DOHH2 (cell line): ENCODE measurements around the gene POLR2A.

ENCODE experiments used
- H3F3A ChIP-seq: fragments of 200-600 bp; sonication (generic), shearing (Covaris generic); 2 replicates; pipeline ENCODE4 v1.6.0; 2016; ENCODE audit warnings: antibody characterized with exemption, mild to moderate bottlenecking; ENCODE audit not compliant: control insufficient read depth, insufficient read depth
- H3K27ac ChIP-seq: fragments of 200-600 bp; sonication (generic); 2 replicates; pipeline ENCODE4 v1.5.1; 2014; ENCODE audit warnings: low read depth, mild to moderate bottlenecking, low read length, moderate library complexity
- H3K27me3 ChIP-seq: fragments of 200-600 bp; sonication (generic); 2 replicates; pipeline ENCODE4 v1.6.1; 2014; ENCODE audit warnings: mild to moderate bottlenecking, low read length, mixed read lengths; ENCODE audit not compliant: control insufficient read depth
- H3K36me3 ChIP-seq: fragments of 200-600 bp; sonication (generic); 2 replicates; pipeline ENCODE4 v1.6.1; 2014; ENCODE audit warnings: mild to moderate bottlenecking, low read length, moderate library complexity, mixed read lengths; ENCODE audit not compliant: control insufficient read depth
- H3K4me1 ChIP-seq: fragments of 200-600 bp; sonication (generic); 2 replicates; pipeline ENCODE4 v1.6.1; 2014; ENCODE audit warnings: mild to moderate bottlenecking, low read length, mixed read lengths; ENCODE audit not compliant: control insufficient read depth
- H3K4me2 ChIP-seq: fragments of 200-600 bp; sonication (generic); 2 replicates; pipeline ENCODE4 v1.6.0; 2014; ENCODE audit warnings: mild to moderate bottlenecking, low read length, moderate library complexity
- H3K4me3 ChIP-seq: fragments of 200-600 bp; sonication (generic); 2 replicates; pipeline ENCODE4 v1.5.1; 2014; ENCODE audit warnings: mild to moderate bottlenecking, low read length, mixed read lengths
- H3K79me2 ChIP-seq: fragments of 200-600 bp; sonication (generic); 2 replicates; pipeline ENCODE4 v1.6.1; 2014; ENCODE audit warnings: mild to moderate bottlenecking, low read length, mixed read lengths; ENCODE audit not compliant: control insufficient read depth
- H3K9me2 ChIP-seq: fragments of 200-600 bp; sonication (generic); replicated peaks from 2 replicates; pipeline ENCODE4 v1.6.1; 2014; ENCODE audit warnings: mild to moderate bottlenecking, low read length, mixed read lengths; ENCODE audit not compliant: control insufficient read depth
- H3K9me3 ChIP-seq: fragments of 200-600 bp; sonication (generic); 2 replicates; pipeline ENCODE4 v1.6.1; 2014; ENCODE audit warnings: antibody characterized with exemption, low read length, mixed read lengths; ENCODE audit not compliant: control insufficient read depth, insufficient read depth
- H4K20me1 ChIP-seq: fragments of 200-600 bp; sonication (generic); 2 replicates; pipeline ENCODE4 v1.6.0; 2014; ENCODE audit warnings: low read depth, mild to moderate bottlenecking, antibody characterized with exemption, low read length, moderate library complexity; ENCODE audit not compliant: control insufficient read depth, insufficient read depth
- CTCF ChIP-seq: fragments of 200-600 bp; sonication (generic); IDR thresholded peaks from one replicate; pipeline ENCODE4 v1.5.1; 2014; ENCODE audit warnings: antibody characterized with exemption, mild to moderate bottlenecking, low read depth, low read length; ENCODE audit not compliant: poor library complexity, severe bottlenecking
- EZH2phosphoT487 ChIP-seq: fragments of 200-600 bp; sonication (generic); IDR thresholded peaks from 2 replicates; pipeline ENCODE4 v1.6.1; 2017; ENCODE audit warnings: borderline replicate concordance, mild to moderate bottlenecking, antibody characterized with exemption, low read length, moderate library complexity, mixed read lengths

The POLR2A gene

GRCh38 chr17:7445619-7445968, 38.6 kb upstream of the POLR2A start:
- H3F3A ChIP-seq, result no peaks in the 10 kb centered on the region
- peak overlapping the region; percentile 53 for H3K4me2 ChIP-seq
- H3K79me2 ChIP-seq, result no peaks in the 10 kb centered on the region
- H3K27ac ChIP-seq, result no peak overlapping the region
- H3K9me3 ChIP-seq, result no peaks in the 10 kb centered on the region
- H3K27me3 ChIP-seq, result peaks cover 46% of the 10 kb centered on the region
- H4K20me1 ChIP-seq, result no peaks in the 10 kb centered on the region; the same call in 1 of the 2 replicates
- H3K4me1 ChIP-seq, result peaks cover 18% of the 10 kb centered on the region
- no peaks in the 10 kb centered on the region for H3K36me3 ChIP-seq
- no peaks in the 10 kb centered on the region for H3K9me2 ChIP-seq
- TF ChIP-seq EZH2phosphoT487, result no peak; the same call in 1 of the 2 replicates
- no peak for TF ChIP-seq CTCF
- peak overlapping the region; percentile 35; the same call in 1 of the 2 replicates for H3K4me3 ChIP-seq

- TF ChIP-seq EZH2phosphoT487 (no peak), CTCF (no peak)
- H3K27me3 ChIP-seq, result peaks cover 31% of the 10 kb centered on the region
- H3K9me3 ChIP-seq, result no peaks in the 10 kb centered on the region
- H4K20me1 ChIP-seq, result no peaks in the 10 kb centered on the region; the same call in 1 of the 2 replicates
- no peaks in the 10 kb centered on the region for H3K9me2 ChIP-seq
- no peak overlapping the region for H3K4me3 ChIP-seq
- H3K4me1 ChIP-seq, result peaks cover 14% of the 10 kb centered on the region
- H3F3A ChIP-seq, result no peaks in the 10 kb centered on the region
- no peaks in the 10 kb centered on the region for H3K36me3 ChIP-seq
- no peak overlapping the region for H3K4me2 ChIP-seq
- H3K27ac ChIP-seq, result no peak overlapping the region
- no peaks in the 10 kb centered on the region for H3K79me2 ChIP-seq
Observed at GRCh38 chr17:7448461-7448860, 35.7 kb upstream of the POLR2A start.

- H3K27me3 ChIP-seq, result no peaks in the 10 kb centered on the region
- peaks cover 10% of the 10 kb centered on the region for H3K4me1 ChIP-seq
- H3F3A ChIP-seq, result 0 out of 2 replicates have a peak, but pooled peaks cover 5% of the 10 kb centered on the region
- no peaks in the 10 kb centered on the region for H3K36me3 ChIP-seq
- no peak overlapping the region for H3K4me2 ChIP-seq
- no peaks in the 10 kb centered on the region for H4K20me1 ChIP-seq
- H3K9me3 ChIP-seq, result no peaks in the 10 kb centered on the region
- no peak overlapping the region for H3K27ac ChIP-seq
- H3K79me2 ChIP-seq, result peaks cover 5% of the 10 kb centered on the region; the same call in 1 of the 2 replicates
- no peak overlapping the region for H3K4me3 ChIP-seq
- TF ChIP-seq EZH2phosphoT487, result no peak
- H3K9me2 ChIP-seq, result no peaks in the 10 kb centered on the region
Observed at GRCh38 chr17:7459961-7460545, 24.1 kb upstream of the POLR2A start.

GRCh38 chr17:7460850-7461660, 23.1 kb upstream of the POLR2A start:
- Histone ChIP-seq H3K36me3 (no peaks in the 10 kb centered on the region), H3K27me3 (no peaks in the 10 kb centered on the region), H3K27ac (no peak overlapping the region), H3K4me1 (peaks cover 8% of the 10 kb centered on the region), H3K9me2 (no peaks in the 10 kb centered on the region), H4K20me1 (no peaks in the 10 kb centered on the region), H3K9me3 (no peaks in the 10 kb centered on the region), H3K4me3 (no peak overlapping the region), H3K4me2 (no peak overlapping the region), H3F3A (0 out of 2 replicates have a peak, but pooled peaks cover 5% of the 10 kb centered on the region), H3K79me2 (peaks cover 5% of the 10 kb centered on the region; the same call in 1 of the 2 replicates)
- no peak for TF ChIP-seq EZH2phosphoT487
- no peak for TF ChIP-seq CTCF
